Testis (tissue), 2 donors: ENCODE data around the gene CFAP61.

Experiments used
- CTCF ChIP-seq, 3 experiments: fragments of 450-650 bp in 2 of 3; fragments of 200-600 bp in 1 of 3; sonication (generic) in 1 of 3; IDR thresholded peaks; one replicate each; pipeline ENCODE4 v1.5.1; 2016 to 2019; ENCODE audit warnings: antibody characterized with exemption in 3 of 3, mild to moderate bottlenecking in 2 of 3, moderate library complexity in 1 of 3
- POLR2A ChIP-seq: fragments of 450-650 bp; IDR thresholded peaks from one replicate; pipeline ENCODE4 v1.6.1; 2017; ENCODE audit warnings: antibody characterized with exemption, mild to moderate bottlenecking, moderate library complexity

GRCh38 chr20:20229595-20229994 lies 177.3 kb downstream of the CFAP61 start:
- TF ChIP-seq CTCF (IDR thresholded peaks at IDR 0.05): no peak
- no peak for TF ChIP-seq POLR2A
